Measurements from ENCODE around the gene CHRNB1. TPM values are rescaled to one million over a fixed set of nuclear protein-coding genes. Genes with fewer than 3 reads are reported as not detected.

CHRNB1 gene
- total RNA-seq, 4 donors from 2014 or later, result 6.5 to 16.0 (median 13.5) TPM

DNA sequence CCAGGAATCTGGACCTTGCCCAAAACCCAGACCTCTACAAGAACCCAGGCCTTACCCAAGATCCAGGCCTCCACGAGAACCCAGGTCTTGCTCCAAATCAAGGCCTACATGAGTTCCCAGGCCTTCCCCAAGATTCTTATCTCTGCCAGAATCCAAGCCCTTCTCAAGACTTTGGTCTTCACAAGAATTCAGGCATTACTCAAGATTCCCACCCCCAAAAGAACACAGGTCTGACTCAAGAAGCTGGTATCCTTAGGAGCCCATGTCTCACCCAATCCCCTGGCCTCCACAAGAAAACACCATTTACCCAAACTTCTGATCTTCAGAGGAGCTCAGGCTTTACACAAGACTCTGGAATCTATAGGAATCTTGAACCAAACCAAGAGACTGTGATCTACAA, 13.6 kb upstream of the CHRNB1 start:
- H3K4me1 ChIP-seq, result peaks cover 0 to 13% (median 3%) of the 10 kb centered on the region in 4 donors
- DNase-seq (ENCODE audit: low spot score in 2 of 2), result no peak
- no peaks in the 10 kb centered on the region for H3K9me3 ChIP-seq
- H3K27me3 ChIP-seq, result peaks cover 0 to 6% of the 10 kb centered on the region in 2 donors
- 80 to 89% methylated on average over 1 of the region's 1 CpG for WGBS, 2 donors
- TF ChIP-seq EP300 (IDR thresholded peaks at IDR 0.05) (no peak), POLR2A (IDR thresholded peaks at IDR 0.05) (no peak)
- TF ChIP-seq, protein P1, sequence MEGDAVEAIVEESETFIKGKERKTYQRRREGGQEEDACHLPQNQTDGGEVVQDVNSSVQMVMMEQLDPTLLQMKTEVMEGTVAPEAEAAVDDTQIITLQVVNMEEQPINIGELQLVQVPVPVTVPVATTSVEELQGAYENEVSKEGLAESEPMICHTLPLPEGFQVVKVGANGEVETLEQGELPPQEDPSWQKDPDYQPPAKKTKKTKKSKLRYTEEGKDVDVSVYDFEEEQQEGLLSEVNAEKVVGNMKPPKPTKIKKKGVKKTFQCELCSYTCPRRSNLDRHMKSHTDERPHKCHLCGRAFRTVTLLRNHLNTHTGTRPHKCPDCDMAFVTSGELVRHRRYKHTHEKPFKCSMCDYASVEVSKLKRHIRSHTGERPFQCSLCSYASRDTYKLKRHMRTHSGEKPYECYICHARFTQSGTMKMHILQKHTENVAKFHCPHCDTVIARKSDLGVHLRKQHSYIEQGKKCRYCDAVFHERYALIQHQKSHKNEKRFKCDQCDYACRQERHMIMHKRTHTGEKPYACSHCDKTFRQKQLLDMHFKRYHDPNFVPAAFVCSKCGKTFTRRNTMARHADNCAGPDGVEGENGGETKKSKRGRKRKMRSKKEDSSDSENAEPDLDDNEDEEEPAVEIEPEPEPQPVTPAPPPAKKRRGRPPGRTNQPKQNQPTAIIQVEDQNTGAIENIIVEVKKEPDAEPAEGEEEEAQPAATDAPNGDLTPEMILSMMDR (IDR thresholded peaks at IDR 0.05), result no peak
- no peak overlapping the region for H3K27ac ChIP-seq
- H3K4me3 ChIP-seq, result no peak overlapping the region
- no peaks in the 10 kb centered on the region for H3K36me3 ChIP-seq

DNA sequence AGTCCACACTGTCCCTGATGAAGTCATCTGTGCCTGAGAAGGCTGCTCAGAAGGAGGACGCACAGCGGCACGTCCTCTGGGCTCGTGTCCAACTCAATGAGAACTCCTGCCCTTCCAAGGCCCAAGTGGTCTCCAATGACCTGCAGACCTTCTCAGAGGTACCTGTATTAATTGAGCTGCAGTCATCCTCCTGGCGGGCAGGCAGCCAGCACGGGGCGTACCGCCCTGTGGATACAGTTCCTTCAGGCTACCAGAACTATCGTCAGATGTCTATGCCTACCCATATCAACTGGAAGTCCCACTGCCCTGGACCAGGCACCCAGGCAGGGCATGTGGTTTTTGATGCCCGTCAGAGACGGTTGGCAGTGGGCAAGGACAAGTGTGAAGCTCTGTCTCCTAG, 12.6 kb upstream of the CHRNB1 start:
- no peak for TF ChIP-seq EP300 (IDR thresholded peaks at IDR 0.05)
- TF ChIP-seq, protein P1 (IDR thresholded peaks at IDR 0.05), result no peak
- TF ChIP-seq POLR2A (IDR thresholded peaks at IDR 0.05), result no peak
- H3K27ac ChIP-seq, result no peak overlapping the region
- H3K36me3 ChIP-seq, result no peaks in the 10 kb centered on the region
- no peak for DNase-seq (ENCODE audit: low spot score in 2 of 2)
- H3K9me3 ChIP-seq, result no peaks in the 10 kb centered on the region
- peaks cover 0 to 15% of the 10 kb centered on the region in 2 donors for H3K27me3 ChIP-seq
- 87 to 100% methylated on average over 7 to 11 of the region's 11 CpGs for WGBS, 2 donors
- H3K4me1 ChIP-seq, result peaks cover 0 to 24% (median 9%) of the 10 kb centered on the region in 4 donors
- H3K4me3 ChIP-seq, result no peak overlapping the region

DNA sequence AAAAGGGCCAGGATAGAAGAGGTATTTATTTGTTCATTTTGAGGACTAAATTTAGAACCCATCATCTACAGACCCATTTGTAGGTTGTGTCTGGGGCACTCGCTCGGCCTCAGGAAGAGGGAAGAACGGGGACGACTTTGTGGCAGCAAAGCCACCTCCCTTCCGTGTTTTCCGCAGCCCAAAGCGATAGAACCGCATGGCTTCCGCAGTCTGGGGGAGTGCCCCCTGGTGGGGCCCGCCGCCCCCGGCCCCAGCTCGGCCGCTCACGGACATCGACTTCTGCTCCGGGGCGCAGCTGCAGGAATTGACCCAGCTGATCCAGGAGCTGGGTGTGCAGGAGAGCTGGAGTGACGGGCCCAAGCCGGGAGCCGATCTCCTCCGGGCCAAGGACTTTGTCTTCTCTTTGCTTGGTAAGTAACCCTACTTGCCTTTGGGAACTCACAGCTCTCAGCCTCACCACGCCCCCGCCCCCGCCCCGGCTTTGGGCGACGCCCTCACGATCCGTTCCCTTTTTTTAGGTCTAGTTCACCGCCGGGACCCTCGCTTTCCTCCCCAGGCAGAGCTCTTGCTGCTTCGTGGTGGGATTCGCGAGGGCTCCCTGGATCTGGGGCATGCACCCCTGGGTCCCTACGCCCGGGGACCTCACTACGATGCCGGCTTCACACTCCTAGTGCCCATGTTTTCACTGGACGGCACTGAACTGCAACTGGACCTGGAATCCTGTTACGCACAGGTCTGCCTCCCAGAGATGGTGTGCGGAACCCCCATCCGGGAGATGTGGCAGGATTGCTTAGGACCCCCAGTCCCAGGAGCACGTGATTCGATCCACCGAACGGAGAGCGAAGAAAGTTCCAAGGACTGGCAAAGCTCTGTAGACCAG, 8.9 kb upstream of the CHRNB1 start:
- peak overlapping the region in 3 of 4 donors; percentile 53 to 72 (median 62) for H3K27ac ChIP-seq
- peaks cover 0 to 60% (median 36%) of the 10 kb centered on the region in 4 donors for H3K4me1 ChIP-seq
- DNase-seq (ENCODE audit: low spot score in 2 of 2), result no peak
- H3K4me3 ChIP-seq, result peak overlapping the region; percentile 13 to 57 (median 44)
- H3K27me3 ChIP-seq, result peaks cover 0 to 51% of the 10 kb centered on the region in 2 donors
- WGBS, 2 donors, result 7 to 10% methylated on average over 45 to 48 of the region's 49 CpGs
- no peaks in the 10 kb centered on the region for H3K36me3 ChIP-seq
- no peak for TF ChIP-seq EP300 (IDR thresholded peaks at IDR 0.05)
- TF ChIP-seq, protein P1 (IDR thresholded peaks at IDR 0.05), result no peak
- no peak for TF ChIP-seq POLR2A (IDR thresholded peaks at IDR 0.05)
- no peaks in the 10 kb centered on the region for H3K9me3 ChIP-seq

DNA sequence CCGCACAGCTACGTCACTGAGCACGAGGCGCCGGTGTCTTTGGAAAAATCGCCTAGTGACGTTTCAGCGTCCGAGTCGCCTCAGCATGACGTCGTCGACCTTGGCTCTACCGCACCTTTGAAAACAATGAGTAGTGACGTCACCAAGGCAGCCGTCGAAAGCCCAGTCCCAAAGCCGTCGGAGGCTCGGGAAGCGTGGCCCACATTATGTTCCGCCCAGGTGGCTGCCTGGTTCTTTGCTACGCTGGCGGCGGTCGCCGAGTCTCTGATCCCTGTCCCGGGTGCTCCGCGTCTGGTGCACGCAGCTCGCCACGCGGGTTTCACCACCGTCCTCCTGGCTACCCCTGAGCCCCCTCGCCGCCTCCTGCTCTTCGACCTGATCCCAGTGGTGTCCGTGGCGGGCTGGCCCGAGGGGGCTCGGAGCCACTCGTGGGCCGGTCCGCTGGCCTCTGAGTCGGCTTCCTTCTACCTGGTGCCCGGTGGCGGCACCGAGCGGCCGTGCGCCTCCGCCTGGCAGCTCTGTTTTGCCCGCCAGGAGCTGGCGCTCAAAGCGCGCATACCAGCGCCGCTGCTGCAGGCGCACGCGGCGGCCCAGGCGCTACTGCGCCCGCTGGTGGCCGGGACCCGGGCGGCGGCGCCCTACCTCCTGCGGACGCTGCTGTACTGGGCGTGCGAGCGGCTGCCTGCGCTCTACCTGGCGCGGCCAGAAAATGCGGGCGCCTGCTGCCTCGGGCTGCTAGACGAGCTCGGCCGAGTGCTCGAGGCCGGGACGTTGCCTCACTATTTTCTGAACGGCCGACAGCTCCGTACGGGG, 8.1 kb upstream of the CHRNB1 start:
- Histone ChIP-seq H3K9me3 (no peaks in the 10 kb centered on the region), H3K36me3 (no peaks in the 10 kb centered on the region), H3K27ac (peak overlapping the region in 3 of 4 donors; percentile 62 to 72 (median 70)), H3K27me3 (peaks cover 0 to 59% of the 10 kb centered on the region in 2 donors), H3K4me3 (peak overlapping the region; percentile 10 to 57 (median 40)), H3K4me1 (peaks cover 0 to 63% (median 36%) of the 10 kb centered on the region in 4 donors)
- peak in 1 of 2 donors; percentile 63 for TF ChIP-seq EP300 (IDR thresholded peaks at IDR 0.05)
- TF ChIP-seq POLR2A (IDR thresholded peaks at IDR 0.05), result peak in 1 of 2 donors; percentile 23
- TF ChIP-seq, protein P1 (IDR thresholded peaks at IDR 0.05), result peak; percentile 85 to 98 (median 92)
- 5 to 8% methylated on average over 81 to 91 of the region's 92 CpGs for WGBS, 2 donors
- DNase-seq (ENCODE audit: low spot score in 2 of 2), result peak in 1 of 2 donors; percentile 38

Data from tibial nerve (tissue), 4 donors.